ENCODE results near the gene ATP6V1A.
A peak's percentile ranks its signal among the peaks of the same experiment; 100 is the strongest.

ATP6V1A gene

DNA sequence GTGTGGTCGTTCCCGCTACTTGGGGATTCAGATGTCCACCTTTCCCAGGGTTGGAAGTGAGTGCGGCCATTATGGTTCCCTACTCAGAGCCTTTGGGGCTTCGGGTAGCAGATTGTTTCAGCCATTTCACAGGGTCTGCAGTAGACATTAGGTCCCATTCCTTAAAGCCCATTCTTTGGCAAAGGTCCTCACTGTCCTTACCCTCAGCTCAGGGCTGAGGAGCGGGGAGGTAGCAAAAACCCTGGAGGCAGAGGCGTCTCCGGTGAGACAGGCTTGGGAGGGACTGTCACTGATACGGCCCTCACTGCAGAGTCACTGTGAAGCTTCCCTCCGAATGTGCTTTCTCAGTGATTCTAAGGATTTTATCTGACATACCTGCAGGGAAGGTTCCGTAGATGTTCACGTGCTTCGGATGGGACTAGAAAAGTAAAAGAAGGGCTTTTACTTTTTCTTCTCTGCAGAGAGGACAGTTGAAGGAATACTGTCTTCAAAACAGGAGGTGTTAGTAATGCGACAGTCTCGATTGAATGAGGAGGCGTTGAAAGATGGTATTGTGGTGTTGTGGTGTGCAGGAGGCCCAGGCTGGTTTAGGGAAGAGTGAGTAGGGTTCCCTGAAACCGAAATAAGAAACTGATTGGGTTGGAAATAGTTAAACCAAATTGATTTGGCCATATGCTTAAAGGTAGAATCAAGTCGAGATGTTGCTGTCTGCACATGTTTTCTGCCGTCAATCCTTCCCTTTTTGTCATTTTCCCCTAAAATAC lies 630 bp downstream of the ATP6V1A start:
- DNase-seq: peak; percentile 13 to 18

DNA sequence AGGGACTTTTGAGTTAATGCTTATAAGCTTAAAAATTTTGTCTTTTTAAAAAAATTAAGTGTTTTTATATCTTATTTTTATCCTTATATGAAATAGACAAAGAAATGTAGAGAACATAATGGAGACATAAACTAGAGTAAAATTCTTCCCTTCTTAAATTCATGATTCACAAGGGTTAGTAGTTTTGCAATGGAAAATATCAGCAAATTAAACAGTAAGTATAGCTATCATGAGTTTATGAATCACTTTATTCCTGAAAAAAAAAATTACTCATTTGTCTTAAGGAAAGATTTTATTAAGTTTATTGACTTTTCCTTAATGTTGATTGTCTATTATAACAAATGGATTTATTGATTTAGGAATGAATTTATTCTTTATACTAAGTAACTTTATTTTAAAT lies 4.3 kb downstream of the ATP6V1A start:
- no peak for DNase-seq

DNA sequence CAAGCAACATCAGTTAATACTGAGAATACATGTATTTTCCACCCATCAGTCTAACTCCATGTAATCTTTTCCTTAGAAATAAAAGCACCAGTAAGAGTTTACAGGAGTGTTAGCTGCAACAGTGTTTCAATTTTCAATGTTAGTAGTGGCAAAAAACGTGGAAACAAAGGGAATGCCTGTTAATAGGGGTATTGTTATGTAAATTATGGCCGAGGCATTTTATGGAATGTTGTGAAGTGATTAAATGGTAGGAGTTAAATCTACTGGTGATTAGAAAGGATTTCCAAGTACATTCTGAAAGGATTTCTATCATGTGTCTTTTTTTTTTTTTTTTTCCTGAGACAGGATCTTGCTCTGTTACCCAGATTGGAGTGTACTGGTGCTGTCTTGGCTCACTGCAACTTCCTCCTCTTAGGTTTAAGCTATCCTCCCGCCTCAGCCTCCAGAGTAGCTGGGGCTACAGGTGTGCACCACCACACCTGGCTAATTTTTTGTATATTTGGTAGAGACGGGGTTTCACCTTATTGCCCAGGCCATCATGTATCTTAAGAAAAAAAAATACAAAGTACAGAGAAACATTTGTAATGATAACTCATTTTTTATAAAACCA lies 6.6 kb downstream of the ATP6V1A start:
- DNase-seq: no peak

DNA sequence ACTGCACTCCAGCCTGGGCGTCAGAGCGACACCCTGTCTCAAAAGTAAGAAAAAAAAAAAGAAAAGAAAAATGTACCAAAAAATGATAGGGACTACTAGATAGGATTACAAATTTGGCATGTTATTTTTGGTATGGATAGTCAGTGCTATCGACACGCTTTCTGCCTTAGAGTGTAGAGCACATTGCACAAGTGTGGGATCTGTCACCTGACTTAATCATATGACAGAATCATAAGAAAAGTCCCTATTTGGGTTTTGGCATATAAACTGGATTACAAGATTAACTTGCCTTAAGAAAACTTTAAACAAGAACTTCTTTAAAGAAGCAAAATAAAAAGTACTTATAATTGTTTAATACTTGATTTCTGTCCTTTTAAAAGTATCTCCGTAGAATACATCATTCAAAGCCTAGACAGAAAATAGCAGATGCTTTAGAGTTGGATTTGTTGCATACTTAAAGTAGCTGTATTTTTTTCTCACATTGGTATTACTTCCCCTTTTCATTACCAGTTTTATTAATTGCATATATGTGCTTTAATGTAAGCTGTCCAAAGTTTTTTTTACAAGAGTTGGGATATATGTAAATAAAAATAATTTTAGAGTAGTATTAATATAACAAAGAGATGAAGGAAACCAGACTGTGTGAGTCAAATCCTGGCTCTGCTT lies 7.8 kb downstream of the ATP6V1A start:
- no peak for DNase-seq

DNA sequence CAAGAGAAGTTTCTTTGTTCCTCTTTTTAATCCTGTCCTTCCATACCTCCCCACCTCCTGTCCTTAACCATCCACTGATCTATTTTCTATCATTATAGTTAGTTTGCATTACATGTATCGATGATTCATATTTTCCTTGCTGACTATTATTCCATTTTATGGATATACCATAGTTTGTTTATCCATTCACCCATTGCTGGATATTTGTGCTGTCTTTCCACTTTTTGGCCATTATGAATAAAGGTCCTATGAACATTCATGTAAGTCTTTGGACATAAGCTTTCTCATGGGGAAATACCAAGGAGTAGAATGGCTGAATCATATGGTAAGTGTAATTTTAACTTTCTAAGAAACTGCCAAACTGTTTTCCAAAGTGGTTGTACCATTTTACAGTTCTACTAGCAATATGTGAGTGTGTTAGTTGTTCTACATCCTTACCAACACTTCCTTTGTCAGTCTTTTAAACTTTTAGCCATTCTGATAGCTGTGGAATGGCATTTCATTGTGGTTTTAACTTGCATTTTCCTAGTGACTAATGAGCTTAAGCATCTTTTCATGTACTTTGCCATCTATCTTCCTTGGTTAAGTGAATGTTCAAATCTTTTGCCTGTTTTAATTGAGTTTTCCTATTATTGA lies 11.7 kb downstream of the ATP6V1A start:
- no peak for DNase-seq

DNA sequence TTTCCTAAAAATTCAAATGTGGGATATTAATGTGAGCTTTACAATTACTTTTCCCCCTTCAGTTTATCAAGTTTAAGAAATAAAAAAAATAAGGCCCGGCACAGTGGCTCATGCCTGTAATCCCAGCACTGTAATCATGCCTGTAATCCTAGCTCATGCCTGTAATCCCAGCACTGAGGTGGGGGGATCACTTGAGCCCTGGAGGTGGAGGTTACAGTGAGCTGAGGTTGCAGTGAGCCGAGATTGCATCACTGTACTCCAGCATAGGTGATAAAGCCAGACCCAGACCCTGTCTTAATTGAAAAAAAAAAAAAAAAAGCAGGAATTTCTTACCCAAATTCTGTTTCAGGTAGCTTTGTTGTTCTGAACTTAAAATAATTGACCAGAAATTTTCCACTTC lies 17.9 kb downstream of the ATP6V1A start:
- DNase-seq: no peak

DNA sequence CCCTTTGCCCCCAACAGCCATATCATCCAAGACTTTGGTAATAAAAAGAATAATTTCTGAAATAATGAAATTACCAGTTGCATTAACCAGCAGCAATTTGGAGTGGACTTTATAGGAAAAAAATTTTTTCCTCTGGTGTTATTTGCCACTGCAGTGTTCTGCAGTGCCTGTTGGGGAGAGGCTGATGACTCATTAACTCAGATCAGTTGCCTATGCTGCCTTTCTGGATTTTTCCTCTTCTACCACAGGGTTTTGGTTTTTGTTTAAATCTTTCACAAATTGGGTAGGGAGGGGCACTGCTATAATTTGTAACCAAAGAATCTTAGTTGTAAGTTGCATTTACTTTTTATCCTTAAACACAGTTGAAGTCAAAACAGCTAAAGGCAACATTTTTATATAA lies 22.7 kb downstream of the ATP6V1A start:
- no peak for DNase-seq

DNA sequence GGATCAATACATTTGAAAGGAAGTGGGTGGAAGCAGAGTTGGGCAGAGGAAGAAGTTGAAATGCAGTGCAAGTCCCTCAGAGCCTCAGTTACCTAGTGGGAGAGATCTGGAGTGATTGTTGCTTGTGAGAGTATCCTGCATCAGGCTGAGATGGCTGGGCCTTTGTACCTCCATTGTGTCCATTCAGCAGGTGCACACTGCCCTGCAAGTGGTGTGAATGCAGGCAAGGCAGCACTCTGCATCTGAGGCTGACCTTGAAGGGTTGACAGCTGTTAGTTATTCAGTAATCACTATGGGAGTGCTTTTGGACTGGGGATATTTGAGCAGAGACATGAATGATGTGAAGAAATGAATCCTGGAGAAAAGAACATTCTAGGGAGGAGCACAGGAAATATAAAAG lies 25.2 kb downstream of the ATP6V1A start:
- no peak for DNase-seq

DNA sequence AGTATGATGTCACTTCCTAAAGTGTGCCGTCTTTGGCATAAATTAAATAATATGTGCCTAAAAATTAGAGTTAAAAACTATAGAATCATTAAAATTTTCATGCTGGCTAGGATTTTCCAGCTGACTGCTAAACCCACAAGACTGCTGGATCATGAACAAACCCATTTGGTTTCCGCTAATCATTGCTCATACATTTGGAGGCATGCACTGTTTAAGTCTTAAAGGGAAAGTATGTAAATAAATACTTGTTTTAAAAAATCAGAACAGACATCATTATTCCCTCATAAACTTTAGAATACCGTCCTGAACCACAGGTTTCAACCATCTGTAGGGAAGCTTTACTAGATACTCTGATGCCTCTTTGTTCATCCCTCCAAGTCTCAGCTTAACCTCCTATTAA lies 26.5 kb downstream of the ATP6V1A start:
- no peak for DNase-seq

DNA sequence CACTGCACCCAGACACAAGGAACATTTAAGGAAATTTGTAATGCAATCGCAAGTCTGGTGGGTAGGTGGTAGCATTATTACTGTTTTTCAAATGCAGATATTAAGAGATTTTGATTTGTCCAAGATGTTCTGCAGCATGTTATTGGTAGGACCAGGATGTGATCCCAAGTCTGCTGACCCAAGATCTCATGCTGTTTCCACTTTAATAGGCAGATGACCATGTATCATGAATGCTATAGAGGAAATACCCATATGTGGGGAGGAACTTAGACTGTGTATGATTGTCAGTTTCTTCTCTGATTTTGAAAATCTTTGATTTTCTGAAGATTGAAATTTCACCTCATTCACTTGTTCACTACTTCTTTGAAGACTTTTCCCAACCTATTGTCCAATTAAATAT lies 28.7 kb downstream of the ATP6V1A start:
- no peak for DNase-seq

DNA sequence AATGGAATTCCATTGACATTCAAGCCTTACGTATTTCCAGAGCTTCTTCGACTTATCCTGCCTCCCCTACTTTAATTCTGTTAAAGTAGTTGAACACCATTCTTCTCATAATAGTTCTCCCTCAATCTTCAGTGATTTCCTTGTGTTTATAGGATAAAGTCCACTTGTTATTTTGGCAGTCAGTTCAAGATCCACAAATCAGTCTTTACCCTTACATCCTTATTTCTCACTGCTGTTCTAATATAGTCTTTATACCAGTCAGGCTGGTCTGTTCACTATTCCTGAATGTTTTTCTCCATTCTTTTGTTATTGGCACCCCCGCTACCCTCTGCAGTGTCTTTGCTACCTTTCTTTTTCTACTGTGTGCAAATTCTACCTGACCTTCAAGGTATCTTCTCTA lies 29.7 kb downstream of the ATP6V1A start:
- DNase-seq: no peak

DNA sequence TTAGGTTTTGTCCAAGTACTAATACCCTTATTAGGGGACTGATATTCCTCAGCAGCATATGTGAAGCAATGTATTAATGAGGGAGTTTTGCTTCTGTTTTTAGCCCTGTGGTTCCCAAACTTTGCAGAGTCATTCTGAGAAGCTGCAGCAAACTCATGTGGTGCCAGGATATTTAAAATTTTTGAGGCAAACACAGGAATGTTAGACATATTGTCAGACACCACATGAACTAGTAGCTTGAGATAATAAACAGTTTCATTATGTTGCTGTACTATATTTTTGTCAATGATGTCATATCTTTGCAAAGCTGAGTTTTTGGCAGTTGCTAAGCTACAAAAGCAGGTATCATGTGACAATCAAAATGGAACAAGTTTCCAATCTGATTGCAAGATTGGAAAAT lies 36.6 kb downstream of the ATP6V1A start:
- DNase-seq: no peak

DNA sequence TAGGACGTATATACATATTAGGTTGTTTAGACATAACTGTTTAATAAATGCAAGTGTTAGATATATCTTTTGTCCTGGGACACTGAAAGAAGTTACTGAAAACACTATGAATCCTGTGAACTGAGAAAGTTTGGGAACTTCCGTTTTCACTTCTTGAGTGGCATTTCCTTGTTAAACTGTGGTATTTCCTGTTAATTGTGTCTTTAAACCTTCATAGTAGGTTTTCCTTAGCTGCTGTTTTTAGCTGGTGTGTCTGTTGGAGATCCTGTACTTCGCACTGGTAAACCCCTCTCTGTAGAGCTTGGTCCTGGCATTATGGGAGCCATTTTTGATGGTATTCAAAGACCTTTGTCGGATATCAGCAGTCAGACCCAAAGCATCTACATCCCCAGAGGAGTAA lies 37.1 kb downstream of the ATP6V1A start:
- no peak for DNase-seq

DNA sequence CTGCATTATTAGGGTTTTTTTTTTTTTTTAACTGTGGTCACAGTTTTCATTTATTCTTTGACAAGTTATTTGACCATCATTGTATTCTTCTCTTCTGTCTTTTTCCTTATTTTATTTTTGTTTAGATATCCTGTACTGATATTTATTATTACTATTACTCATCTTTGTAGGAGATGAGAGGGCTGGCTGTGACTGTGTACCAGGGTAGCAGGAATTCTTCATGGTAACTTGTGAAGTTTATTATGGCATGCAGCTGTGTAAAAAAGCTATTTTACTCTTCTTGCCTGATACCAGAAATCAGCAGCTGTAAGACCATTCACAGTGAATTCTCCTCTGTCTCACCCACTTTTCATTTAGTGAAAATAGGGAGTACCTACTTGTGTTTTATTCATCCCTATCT lies 44.5 kb downstream of the ATP6V1A start:
- DNase-seq: no peak

DNA sequence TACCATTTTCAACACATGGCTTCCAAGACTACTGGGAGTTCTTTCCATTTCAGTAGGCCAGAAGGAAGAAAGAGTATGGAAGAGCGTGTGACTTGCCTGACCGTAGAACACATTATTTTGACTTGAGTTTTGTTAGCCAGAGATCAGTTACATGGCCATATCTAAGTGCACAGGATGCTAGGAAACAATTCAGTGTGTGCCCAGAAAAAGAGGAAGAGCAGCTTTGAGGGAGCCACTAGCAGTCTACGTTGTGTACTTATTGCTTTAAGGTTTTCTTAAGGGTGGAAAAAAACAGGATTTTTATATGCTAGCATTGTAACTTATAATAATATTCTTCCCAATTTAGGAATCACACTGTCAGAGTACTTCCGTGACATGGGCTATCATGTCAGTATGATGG lies 47.7 kb downstream of the ATP6V1A start:
- no peak for DNase-seq

DNA sequence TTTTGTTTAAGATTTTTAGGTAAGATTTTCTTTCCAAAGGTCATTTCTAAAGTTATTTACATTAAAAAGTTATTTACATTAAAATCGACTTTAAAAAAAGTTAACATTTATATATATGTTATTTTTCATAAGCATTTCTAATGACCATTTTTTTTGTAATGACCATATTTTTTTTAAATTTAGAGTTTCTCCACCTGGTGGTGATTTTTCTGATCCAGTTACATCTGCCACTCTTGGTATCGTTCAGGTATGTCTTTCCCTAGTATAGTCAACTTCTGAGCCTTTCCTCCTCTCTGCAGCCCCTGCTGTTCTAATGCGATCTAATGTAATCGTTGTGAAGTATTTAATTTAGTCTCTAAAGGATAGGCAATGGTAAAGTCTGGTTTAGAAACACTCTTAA lies 48.9 kb downstream of the ATP6V1A start:
- no peak for DNase-seq

DNA sequence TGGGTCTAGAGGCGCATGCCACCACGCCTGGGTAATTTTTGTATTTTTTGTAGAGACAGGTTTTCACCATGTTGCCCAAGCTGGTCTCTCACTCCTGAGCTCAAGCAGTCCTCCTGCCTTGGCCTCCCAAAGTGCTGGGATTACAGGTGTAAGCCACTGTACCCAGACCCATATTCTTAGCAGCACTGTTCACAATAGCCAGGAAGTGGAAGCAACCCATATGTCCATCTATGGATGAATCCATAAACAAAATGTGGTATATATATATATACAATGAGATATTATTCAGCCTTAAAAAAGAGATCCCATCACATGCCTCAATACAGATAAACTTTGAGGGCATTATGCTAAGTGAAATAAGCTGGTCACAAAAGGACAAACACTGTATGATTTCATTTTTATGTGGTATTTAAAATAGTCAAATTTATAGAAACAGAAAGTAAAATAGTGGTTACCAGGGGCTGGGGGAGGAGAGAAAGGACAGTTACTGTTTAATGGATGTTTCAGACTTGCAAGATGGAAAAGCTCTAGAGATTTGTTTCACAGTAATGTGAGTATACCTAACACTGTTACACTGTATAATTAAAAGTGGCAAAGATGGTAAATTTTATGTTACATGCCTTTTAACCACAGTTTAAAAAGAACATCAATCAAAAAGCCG lies 56.1 kb downstream of the ATP6V1A start:
- no peak for DNase-seq

DNA sequence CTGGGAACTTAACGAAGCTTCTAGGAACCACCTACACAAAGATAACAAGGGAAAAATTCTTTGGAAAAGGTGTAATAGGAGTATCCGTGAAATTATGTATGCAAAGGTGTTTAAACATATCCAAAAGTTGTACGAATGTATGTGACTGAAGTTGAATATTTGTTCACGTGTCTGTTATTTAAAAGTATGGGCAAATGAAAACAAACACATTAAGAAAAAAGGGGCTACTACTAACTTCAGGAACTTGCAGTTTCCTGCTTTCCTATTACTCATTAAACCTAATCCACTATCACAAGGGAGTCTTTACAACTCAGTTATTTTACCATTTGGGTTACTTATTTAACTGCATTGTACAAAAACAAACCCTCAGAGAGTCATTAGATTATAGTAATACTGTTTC lies 57.8 kb downstream of the ATP6V1A start:
- no peak for DNase-seq

DNA sequence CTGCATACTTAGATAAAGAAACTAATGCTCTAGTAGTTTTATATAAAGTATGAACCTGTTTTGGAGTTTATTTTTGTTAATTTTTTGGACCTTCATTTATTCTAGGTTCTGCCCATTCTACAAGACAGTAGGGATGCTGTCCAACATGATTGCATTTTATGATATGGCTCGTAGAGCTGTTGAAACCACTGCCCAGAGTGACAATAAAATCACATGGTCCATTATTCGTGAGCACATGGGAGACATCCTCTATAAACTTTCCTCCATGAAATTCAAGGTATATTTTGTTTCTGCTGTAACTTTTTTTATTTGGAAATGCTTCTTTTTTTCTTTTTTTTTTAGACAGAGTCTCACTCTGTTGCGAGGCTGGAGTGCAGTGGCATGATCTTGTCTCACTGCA lies 58.4 kb downstream of the ATP6V1A start:
- no peak for DNase-seq

DNA sequence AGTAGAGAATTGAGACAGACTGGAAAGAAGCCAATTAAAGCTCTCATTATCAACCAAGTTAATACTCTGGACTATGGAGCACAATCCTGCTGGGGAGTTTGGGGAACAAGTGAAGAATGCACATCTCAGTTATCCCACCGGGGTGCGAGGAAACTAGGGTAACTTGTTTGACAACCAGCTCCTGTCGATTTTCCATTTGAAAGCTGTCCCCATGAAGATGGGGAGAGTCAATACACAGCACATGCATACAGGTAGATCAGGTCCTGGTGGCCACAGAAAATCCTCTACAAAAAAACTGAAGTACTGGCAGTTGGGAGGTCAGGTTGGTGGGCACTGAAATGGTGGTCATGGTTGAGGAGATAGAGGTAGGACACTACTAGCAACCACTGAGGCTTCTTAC lies 66.0 kb downstream of the ATP6V1A start:
- no peak for DNase-seq

DNA sequence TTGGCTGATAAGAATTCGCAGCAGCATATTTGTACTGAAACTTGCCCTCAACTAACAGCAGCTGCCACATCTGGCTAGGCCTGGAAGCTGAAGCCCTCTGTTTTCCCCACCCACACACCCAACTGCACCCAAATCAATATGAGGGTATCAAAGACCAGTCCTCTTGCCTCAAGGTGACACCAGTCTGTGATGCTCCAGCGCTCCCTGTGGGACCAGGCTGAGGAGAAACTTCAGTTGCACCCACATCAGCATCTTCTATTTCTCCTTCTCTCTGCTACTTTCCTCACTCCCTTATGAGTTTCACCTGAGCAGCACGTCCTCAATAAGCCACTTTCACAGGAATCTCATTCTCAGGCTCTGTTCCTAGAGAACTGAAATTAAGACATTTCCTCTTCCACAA lies 73.0 kb downstream of the ATP6V1A start:
- no peak for DNase-seq

DNA sequence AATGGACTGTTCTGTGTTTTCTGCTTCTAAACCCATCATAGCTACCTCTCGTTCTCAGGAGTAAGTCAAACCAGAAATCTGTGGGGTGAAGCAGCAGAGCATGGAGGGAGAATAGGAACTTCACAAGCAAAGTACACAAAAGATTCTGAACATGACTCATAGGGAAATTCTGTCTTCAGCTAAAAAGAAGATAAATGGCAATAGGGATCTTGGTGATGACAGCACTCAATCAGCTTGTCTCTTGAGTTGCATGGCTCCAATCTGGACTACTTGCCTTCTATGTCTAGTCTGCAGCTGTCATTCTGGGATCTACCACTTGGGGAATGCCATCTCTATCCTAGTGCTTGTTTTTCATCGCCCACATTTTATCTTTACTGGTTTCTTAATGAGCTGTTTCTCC lies 78.3 kb downstream of the ATP6V1A start:
- DNase-seq: no peak

DNA sequence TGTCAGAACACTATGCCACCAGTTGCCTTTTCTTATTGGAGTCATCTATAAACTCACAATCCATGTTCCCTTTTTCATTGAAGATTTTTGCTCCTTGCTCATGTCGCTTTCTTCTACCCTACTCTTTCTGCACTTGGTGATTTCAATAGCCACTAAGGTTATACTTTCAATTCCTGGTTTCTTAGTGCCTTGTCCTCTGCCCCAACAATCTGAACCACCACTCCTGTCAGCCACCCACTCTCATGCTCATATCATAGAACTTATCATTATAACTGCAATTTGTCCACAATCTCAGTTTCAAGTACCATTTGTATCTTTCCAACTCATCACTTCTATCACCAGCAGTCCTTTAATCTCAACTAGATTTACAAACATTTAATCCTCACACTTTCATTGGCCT lies 81.8 kb downstream of the ATP6V1A start:
- no peak for DNase-seq

Data from activated CD4-positive, alpha-beta T cell treated with anti-CD3 and anti-CD28 coated beads, Interleukin-2, amount 50 U/mL, for 4 hours (primary cell).